Fibroblast of skin of left quadriceps (primary cell): Measurements from ENCODE around the gene TSFM.

Source experiments
- DNase-seq, 2 experiments: peaks; one replicate each; pipeline ENCODE4 v3.0.0-alpha.2; 2013; ENCODE audit warnings: low read depth in 2 of 2

The TSFM gene

DNA sequence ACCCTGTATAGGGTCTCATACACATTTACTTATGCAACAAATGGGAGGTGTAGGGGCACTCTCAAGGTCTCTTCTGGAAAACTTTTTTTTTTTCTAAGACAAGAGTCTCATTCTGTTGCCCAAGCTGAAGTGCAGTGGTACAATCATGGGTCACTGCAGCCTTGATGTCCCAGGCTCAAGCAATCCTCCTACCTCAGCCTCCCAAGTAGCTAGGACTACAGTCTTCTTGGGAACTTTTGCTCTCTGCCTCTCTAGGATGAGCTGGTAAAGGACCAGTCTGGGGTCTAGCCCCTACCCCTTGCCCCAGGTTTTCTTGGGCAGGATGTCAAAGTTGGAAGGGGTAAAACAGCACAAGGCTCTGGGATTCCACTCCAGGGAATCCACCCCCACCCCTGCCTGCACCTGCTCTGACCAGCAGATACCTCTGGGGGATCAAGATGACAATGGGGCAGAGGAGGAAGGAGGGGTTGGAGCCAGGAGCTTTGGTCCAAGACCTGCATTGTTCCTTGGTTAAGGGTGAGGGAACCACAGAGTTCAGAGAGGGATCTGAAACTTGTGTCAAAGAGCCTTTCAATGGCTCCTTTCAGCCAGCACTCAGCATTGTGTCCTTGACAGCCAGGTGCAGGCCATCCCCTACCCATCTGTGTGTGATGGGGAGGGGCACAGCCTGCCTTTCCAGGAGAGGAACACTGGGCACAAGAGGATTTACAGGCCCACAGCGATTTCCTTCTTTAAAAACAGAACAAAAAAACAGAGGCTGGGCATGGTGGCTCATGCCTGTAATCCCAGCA, 51.7 kb downstream of the TSFM start:
- no peak for DNase-seq

DNA sequence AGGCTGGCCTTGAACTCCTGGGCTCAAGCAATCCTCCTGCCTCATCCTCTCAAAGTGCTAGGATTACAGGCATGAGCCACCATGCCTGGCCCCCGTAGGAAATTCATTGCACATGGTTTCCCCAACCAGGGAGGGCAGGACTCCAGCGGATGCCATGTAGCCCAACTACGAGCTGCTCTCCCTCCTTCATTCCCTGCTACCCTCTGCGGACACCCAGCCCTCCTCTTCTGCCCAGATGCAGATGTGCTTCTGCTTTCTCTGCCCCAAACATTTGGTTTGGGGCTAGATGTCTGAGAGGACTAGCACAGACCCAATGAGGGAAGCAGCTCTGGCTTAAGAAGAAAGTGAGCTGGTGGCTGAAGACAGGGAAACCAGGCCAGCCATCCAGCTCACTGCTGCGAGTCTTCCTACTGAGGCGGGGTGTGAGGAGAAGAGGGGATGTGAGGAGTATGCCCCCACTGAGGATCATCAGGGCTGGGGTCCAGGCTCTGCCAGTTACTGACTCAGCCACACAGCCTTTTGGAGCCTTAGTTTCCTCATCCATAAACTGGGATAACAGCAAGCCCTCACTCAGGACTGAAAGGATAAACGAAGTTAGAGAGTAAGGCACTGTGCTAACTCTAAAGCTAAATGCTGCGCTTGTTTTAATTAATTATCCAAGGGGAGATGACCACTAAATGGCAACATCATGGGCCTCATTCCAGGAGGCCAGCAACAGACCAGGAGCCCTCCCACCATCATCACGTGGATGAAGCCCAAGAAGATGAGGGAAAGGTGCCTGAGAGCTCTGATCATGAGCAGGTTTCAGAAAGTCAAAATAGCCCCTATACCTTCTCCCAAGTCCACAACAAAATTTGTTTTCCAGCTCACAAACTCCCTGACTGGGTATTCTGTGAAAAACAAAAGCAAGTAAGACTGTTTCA, 53.0 kb downstream of the TSFM start:
- no peak for DNase-seq

- peak; percentile 86 to 87 for DNase-seq
These were observed 54.1 kb downstream of the TSFM start for GRCh38 chr12:57836442-57837375.

DNA sequence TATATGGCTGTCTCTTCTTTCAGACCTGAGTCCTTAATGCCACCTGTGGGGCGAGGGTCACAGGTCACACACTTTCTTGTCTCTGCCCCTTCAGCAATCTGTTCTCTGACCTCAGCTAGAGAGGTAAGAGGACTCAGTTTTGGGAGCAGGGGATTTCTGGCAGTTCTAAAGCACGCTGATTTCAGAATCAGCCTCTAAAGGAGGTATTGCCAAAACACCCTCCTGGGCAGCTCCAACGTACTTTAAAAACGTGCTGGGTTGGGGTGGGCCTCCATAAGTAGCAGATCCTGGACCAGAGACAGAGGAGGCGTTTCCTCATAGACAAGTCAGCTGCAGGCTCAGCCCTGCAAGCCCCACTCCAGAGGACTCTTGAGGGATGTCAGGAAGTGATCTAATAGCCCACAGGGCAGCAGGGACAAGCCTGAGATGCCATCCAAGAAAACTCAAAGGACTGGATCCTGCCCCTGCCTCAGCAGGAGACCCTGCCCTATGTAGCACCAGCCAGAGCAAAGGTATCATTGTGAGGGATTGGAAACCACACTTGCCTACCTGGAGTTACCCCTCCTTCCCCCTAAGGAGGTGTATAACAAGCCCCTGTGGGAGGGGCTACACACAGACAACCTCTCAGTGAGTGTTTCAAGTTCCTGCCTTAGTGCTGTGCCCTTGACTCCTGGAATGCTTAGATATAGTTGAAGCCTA, 55.4 kb downstream of the TSFM start:
- DNase-seq: peak; percentile 23 to 35

GRCh38 chr12:57838594-57839302, 56.2 kb downstream of the TSFM start:
- DNase-seq: no peak

DNA sequence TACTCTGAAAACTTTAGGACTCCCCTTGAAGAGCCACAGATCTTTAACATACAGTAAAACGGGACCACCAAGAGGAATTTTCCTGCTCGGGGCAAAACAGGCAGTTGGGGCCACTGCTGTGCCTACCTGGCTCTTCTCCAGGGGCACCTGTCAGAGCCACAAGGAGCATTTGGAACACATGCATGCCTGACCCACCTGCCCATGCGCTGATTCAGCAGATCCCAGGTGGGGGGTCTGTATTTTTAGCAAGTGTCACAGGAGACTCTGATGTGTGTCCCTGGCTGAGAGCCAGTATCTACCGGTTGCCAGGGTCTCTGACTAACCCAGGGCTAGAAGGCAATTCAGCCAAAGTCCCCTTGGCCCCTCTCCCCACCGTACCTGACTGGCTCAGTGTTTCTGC, 57.4 kb downstream of the TSFM start:
- DNase-seq: no peak

GRCh38 chr12:57840726-57841125, 58.1 kb downstream of the TSFM start:
- DNase-seq: no peak

- no peak for DNase-seq
These were observed 58.9 kb downstream of the TSFM start for GRCh38 chr12:57841445-57841844.

- no peak for DNase-seq
These were observed 60.0 kb downstream of the TSFM start for GRCh38 chr12:57842342-57843294.

DNA sequence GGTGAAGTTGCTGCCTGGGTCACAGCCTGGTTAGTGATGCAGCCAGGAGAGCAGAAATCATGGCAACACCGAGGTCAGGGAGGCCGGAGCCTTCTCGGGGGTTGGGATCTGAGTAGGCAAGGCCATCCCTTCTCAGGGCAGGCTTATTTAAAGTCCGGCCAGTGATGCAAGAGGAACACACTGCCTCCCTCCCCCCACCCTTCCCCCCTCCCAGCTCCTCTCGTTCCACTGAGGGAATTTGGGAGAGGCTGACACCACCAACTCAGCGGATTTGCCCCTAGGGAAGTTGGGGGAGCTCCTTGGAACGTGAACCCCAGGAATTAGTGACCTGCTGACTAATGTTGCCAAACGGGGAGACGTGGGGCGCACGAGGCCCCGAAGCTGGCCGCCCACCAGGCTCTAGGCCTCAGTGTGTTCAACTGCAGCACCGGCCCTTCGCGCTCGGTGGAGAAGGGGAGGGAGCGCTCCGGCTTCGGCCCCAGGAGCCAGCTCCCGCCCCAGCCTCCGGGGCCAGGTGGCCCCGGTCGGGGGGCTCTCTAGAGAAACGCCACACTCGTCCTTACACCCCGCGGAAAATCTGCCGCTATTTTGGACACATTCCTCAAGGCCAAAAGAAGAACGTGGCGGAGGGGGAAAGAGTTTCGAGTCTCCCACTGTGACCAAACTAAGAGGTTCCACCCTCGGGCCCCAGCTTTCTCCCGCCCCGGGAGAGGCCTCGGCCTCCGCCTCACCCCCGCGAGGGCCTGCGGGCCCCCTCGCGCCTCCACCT, 62.3 kb downstream of the TSFM start:
- no peak for DNase-seq

GRCh38 chr12:57845478-57846284, 63.1 kb downstream of the TSFM start:
- DNase-seq: no peak

GRCh38 chr12:57846285-57846576, 63.6 kb downstream of the TSFM start:
- no peak for DNase-seq

DNA sequence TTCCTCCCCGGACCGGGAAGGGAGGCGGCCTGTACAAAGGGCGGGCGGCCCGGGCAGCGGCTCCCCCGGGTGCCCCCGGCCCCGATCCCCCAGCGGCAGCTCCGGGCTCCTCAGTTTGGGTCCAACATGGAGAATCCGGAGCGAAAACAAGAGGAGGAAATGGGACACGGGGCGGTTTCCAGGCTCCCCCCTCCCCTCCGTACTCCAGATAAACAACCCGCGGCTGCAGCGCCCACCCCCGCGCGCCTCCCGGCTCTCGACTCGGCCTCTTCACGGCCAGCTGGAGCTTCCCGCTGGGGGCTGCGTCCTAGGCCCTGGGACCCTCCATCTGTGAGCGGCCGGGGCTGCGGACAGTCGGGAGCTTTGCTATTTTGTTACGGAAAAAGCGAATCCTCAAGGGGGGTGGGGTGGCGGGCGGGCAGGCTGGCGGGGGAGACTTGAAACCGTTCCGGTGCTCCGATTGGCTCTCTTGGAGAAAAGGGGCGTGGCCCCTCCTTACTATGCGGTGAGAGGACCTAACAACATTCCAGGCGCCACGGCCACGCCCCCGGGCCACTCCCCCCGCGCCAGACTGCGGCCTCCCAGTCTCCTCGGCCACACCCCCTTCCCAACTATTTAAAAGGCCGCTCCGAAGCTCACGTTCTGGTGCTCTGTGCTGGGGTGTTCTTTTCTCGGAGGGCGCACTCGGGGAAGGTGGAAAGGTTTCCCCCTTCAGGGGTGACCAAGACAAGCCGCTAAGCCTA, 64.2 kb downstream of the TSFM start, which contains the start of gene CTDSP2:
Gene CTDSP2, minus strand, starts transcription at position 153 of the 743 bp plus-strand sequence. CDS start 294 bp downstream, outside the sequence.
- peak; percentile 98 for DNase-seq
